Activated naive CD4-positive, alpha-beta T cell (primary cell): ENCODE results near the gene ACE2.

Experiments used
- DNase-seq, 4 experiments: peaks; one replicate each; lab custom pipeline; 2025; lab: John Stamatoyannopoulos, UW

The ACE2 gene

GRCh38 chrX:15574017-15574416 is 26.7 kb downstream of the ACE2 start:
- DNase-seq = no peak

- DNase-seq = no peak
Observed at GRCh38 chrX:15570145-15570544, 30.6 kb downstream of the ACE2 start.

- DNase-seq = no peak
Observed at GRCh38 chrX:15567886-15568616, 32.7 kb downstream of the ACE2 start.

GRCh38 chrX:15567267-15567666 is 33.5 kb downstream of the ACE2 start:
- DNase-seq = no peak

- DNase-seq = no peak
Observed at GRCh38 chrX:15566244-15566643, 34.5 kb downstream of the ACE2 start.

GRCh38 chrX:15564981-15565579 is 35.7 kb downstream of the ACE2 start:
- DNase-seq = no peak

GRCh38 chrX:15563056-15563455 is 37.7 kb downstream of the ACE2 start:
- DNase-seq = no peak

- no peak for DNase-seq
Observed at GRCh38 chrX:15560924-15561323, 39.8 kb downstream of the ACE2 start.

- no peak for DNase-seq
Observed at GRCh38 chrX:15559227-15559626, 41.5 kb downstream of the ACE2 start.

GRCh38 chrX:15549189-15550012 is 51.4 kb downstream of the ACE2 start:
- no peak for DNase-seq

GRCh38 chrX:15547356-15547755 is 53.4 kb downstream of the ACE2 start:
- no peak for DNase-seq

- no peak for DNase-seq
Observed at GRCh38 chrX:15546745-15547144, 54.0 kb downstream of the ACE2 start.

- no peak for DNase-seq
Observed at GRCh38 chrX:15530318-15530717, 70.4 kb downstream of the ACE2 start.

- DNase-seq = no peak
Observed at GRCh38 chrX:15529165-15529564, 71.6 kb downstream of the ACE2 start.

- DNase-seq = no peak
Observed at GRCh38 chrX:15525664-15526416, 74.9 kb downstream of the ACE2 start.

GRCh38 chrX:15524417-15524816 is 76.3 kb downstream of the ACE2 start:
- DNase-seq = no peak

GRCh38 chrX:15523088-15523487 is 77.7 kb downstream of the ACE2 start:
- DNase-seq = no peak

GRCh38 chrX:15522464-15522863 is 78.3 kb downstream of the ACE2 start:
- DNase-seq = no peak

- no peak for DNase-seq
Observed at GRCh38 chrX:15515931-15516330, 84.8 kb downstream of the ACE2 start.

GRCh38 chrX:15514279-15514678 is 86.5 kb downstream of the ACE2 start:
- no peak for DNase-seq

GRCh38 chrX:15512401-15512965 is 88.3 kb downstream of the ACE2 start:
- no peak for DNase-seq

- no peak for DNase-seq
Observed at GRCh38 chrX:15511563-15511962, 89.2 kb downstream of the ACE2 start.
